NCI-H2029 (cell line): ENCODE measurements around the gene MPP2.
"Not testable (repeated sequence)": the region's sequence is repeated elsewhere in the genome, so short reads cannot be mapped to it uniquely, and the experiment has no call there.

Experiments
- DNase-seq: peaks from one replicate; lab custom pipeline; 2025; lab: John Stamatoyannopoulos, UW

MPP2 gene

GRCh38 chr17:43875476-43876147 lies 31.7 kb downstream of the MPP2 start:
- DNase-seq, result no peak

DNA sequence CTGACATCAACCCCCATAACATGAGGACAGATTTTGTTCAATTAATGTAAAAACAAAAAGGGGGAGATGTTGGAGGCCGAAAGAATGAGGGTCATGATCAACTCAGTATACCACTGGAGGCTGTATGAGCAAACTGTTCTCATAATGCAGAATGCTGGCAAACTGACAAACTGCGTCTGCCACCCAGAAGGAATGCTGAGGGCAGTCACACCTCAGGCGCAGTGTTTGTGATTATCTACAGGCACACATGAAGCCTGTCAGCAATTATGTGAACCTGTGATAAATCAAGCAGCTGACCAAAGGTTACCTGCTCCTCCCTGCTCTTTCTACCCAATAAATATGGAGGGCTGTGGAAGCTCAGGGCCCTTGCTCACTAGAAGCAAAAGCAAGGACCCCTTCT lies 33.0 kb downstream of the MPP2 start:
- no peak for DNase-seq

GRCh38 chr17:43873815-43874214 lies 33.5 kb downstream of the MPP2 start:
- DNase-seq, result no peak

GRCh38 chr17:43873091-43873490 lies 34.2 kb downstream of the MPP2 start:
- DNase-seq, result no peak

GRCh38 chr17:43871946-43872690 lies 35.2 kb downstream of the MPP2 start:
- DNase-seq, result no peak

DNA sequence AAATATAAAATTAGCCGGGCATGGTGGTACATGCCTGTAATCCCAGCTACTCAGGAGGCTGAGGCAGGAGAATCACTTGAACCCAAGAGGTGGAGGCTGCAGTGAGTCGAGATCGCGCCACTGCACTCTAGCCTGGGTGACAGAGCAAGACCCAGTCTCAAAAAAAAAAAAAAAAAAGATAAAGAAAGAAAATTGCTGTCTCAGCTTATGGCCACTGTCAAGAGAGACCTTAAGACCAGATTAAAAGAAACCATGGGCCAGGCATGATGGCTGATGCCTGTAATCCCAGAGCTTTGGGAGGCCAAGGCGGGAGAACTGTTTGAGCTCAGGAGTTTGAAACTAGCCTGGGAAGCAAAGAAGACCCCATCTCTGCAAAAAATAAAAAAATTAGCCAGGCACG lies 38.3 kb downstream of the MPP2 start:
- not testable (repeated sequence) for DNase-seq

- no peak for DNase-seq
Observed at GRCh38 chr17:43868226-43868994, 38.9 kb downstream of the MPP2 start.

DNA sequence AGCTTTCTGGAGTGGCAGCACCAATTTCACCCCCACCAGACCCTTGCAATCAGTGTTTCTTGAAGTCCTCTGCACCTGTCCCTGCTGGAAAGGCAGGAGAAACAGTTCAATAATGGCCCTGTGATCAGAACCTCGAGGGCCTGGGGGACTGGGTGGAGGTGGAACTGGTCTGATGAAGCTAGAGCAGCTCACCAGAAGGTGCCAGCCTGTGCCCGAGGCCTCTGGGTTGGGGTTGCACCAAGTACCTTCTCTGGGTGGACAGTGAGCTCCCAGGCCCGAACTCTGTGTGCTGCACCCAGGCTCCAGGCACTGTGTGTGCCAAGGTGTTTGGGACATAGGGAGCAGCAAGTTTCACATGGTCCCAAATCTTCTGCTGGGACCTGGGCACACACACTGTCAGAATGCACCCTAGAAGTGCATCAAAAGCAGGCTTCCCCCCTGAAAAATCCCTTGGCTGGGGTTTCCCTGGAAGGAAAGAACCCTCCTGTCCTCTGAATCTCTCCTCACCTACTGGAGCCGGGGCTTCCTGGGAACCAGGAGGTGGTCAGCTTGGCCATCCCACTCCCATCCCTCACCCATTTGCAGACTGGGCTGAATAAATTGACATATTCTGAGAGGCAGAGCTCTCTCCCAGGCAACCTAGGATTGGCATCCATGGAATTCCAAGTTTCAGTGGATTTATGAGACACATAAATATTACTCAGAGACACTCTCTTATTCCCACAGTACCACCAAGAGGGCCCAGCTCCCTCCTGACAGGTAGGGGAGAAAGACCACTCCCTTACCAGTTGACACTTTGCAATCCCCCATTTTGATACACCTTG lies 43.0 kb downstream of the MPP2 start:
- DNase-seq, result no peak

DNA sequence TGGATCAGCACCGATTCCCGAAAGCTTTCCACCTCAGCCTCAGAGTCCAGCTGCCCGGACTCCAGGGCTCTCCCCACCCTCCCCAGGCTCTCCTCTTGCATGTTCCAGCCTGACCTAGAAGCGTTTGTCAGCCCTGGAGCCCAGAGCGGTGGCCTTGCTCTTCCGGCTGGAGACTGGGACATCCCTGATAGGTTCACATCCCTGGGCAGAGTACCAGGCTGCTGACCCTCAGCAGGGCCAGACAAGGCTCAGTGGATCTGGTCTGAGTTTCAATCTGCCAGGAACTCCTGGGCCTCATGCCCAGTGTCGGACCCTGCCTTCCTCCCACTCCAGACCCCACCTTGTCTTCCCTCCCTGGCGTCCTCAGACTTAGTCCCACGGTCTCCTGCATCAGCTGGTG lies 45.4 kb downstream of the MPP2 start:
- no peak for DNase-seq

DNA sequence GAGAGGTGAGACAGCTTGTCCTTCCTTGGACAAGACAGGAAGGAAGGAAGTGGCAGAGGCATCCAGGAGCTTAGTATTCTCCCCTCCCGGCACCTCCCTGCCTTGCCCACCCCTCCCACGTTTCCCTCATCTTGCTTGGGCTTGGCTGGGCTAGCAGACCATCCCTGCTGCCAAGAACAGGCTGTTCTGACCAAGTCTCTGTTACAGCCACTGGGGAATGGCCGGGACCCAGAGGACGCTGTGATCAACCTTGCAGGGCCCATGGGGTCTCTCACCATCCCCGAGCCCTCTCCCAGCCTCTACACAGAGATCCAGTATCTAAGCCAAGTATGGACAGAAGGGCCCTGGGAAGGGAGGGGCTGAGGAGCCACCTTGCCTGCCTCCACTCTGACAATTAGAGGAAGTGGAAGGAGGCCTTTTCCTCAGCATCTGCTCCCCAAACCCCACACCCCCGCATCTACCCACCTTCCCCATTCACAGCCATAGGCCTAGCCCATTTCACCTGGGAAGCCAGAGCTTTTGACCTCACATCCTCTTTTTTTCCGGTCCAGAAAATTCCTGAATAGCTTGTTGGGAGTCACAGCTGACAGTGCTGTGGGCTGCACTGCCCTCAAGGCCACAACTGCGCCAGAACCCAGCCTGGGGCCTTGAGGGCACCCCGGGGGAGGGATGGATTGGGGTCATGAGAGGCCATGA lies 46.3 kb downstream of the MPP2 start:
- no peak for DNase-seq

- no peak for DNase-seq
Observed at GRCh38 chr17:43860077-43860725, 47.1 kb downstream of the MPP2 start.

DNA sequence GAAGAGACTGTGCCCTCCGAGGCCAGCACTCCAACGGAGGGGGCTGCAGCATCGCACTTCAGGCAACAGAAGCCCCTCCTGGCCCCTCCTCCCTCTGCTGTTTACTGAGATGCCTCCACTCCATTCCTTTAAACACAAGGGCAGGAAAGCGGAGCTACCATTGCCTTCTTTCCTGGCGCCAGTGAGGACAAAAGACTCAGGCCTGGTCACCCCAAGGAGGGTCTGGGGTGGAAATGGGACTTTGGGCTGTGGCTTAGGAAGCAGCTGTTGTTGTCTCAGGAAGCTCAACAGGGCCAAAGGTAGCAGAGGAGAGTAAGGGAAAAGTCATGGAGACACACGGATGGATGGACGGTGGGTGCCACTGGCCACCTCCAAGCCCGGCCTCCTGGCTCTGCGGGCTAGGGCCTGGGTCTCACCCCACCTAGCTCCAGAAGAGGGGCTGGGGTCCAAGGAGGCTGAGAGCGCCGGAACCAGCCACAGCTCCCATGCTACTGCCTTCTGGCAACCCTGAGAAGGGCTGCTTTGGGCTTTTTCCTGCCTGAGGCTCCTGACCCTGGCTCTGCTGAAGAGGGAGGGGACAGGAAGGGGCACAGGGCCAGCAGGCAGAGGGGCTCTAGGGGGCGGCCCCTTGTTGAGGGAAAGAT lies 49.3 kb downstream of the MPP2 start:
- DNase-seq, result no peak

GRCh38 chr17:43857141-43857540 lies 50.2 kb downstream of the MPP2 start:
- no peak for DNase-seq

- DNase-seq, result no peak
Observed at GRCh38 chr17:43856141-43856540, 51.2 kb downstream of the MPP2 start.

GRCh38 chr17:43855061-43855460 lies 52.3 kb downstream of the MPP2 start:
- DNase-seq, result no peak

- no peak for DNase-seq
Observed at GRCh38 chr17:43854498-43854897, 52.8 kb downstream of the MPP2 start.

- no peak for DNase-seq
Observed at GRCh38 chr17:43853546-43853945, 53.8 kb downstream of the MPP2 start.

DNA sequence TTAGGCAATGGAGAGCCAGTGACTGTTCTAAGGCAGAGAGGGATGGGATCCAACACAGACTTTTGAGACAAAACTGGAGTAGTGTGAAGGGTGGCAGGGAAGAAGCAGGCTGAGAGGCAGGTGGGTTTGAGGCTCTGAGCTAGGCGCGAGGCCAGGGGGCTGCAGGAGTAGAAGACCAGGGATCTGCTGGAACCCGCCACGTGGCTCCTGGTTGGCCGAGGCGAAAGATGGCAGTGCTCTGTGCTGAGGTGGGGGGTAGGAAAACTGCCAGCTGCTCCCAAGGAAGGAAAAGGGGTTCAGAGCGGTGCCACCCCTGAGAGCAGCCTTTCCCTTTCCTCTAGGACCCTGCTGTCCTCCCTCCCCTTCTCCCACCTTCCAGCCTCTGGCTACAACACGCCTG lies 54.8 kb downstream of the MPP2 start:
- DNase-seq, result no peak

DNA sequence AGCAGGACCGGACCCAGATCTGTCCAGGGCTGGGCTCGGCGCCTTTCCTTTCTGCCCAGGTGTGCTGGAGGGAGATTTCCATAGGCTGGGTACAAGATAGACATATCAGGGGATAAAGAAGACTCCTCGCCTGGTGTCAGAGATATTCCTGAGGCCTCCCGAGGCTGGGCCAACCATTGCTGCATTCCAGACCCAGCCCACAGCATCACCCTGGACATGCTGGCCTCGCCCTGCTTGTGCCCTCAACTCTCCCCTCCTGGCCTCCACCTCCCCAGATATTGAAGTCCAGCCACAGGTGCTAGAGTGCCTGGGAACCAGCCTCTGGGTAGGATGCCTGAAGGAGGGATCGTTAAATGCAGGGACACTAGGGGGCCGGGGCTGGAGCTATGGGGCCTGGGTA lies 58.2 kb downstream of the MPP2 start:
- DNase-seq, result no peak

- no peak for DNase-seq
Observed at GRCh38 chr17:43848601-43849000, 58.7 kb downstream of the MPP2 start.
